Common myeloid progenitor, CD34-positive (primary cell): Measurements from ENCODE around the gene SKA1.

Source experiments
- CTCF ChIA-PET: fragments of 350-600 bp; sonication (Branson Sonifier 250); formaldehyde crosslinking; loops from one replicate; lab custom pipeline; 2021; ENCODE audit warnings: antibody characterized with exemption; lab: Charles Lee
- POLR2A ChIA-PET: fragments of 350-600 bp; sonication (Branson Sonifier 250); formaldehyde crosslinking; loops from one replicate; lab custom pipeline; 2021; ENCODE audit warnings: antibody characterized with exemption; lab: Charles Lee
- DNase-seq, 3 donors: peaks; one replicate each; pipeline versions ENCODE4 v3.0.0 to v3.0.0-alpha.2; 2013
- H3K27ac ChIP-seq, 2 experiments: 1 replicate in 1 of 2; 2 replicates in 1 of 2; pipeline ENCODE4 v1.7.0; 2013; ENCODE audit warnings: inconsistent platforms in 2 of 2, low read length in 2 of 2, mild to moderate bottlenecking in 2 of 2, low read depth in 1 of 2, moderate library complexity in 1 of 2; ENCODE audit not compliant: severe bottlenecking in 2 of 2, insufficient read depth in 1 of 2, poor library complexity in 1 of 2
- H3K27me3 ChIP-seq, 5 experiments: replicated peaks in 2 of 5; 1 replicate in 3 of 5; 2 replicates in 2 of 5; pipeline versions ENCODE4 v1.6.1 to v1.7.0; 2013; ENCODE audit warnings: low read length in 4 of 5, mild to moderate bottlenecking in 2 of 5, moderate library complexity in 2 of 5, inconsistent platforms in 1 of 5; ENCODE audit not compliant: insufficient read depth in 5 of 5, control insufficient read depth in 4 of 5
- H3K36me3 ChIP-seq, 4 experiments: 1 replicate in 2 of 4; 2 replicates in 2 of 4; pipeline versions ENCODE4 v1.6.1 to v1.7.0; 2013; ENCODE audit warnings: low read length in 3 of 4, control low read depth in 1 of 4, mild to moderate bottlenecking in 1 of 4; ENCODE audit not compliant: control insufficient read depth in 4 of 4, insufficient read depth in 4 of 4
- H3K4me1 ChIP-seq, 4 experiments: 1 replicate in 3 of 4; 2 replicates in 1 of 4; pipeline versions ENCODE4 v1.6.1 to v1.7.1; 2013; ENCODE audit warnings: low read length in 3 of 4, mild to moderate bottlenecking in 3 of 4, control low read depth in 1 of 4, inconsistent platforms in 1 of 4, moderate library complexity in 1 of 4; ENCODE audit not compliant: control insufficient read depth in 4 of 4, insufficient read depth in 4 of 4; ENCODE audit errors: control extremely low read depth in 1 of 4
- H3K4me3 ChIP-seq, 7 experiments: 1 replicate in 4 of 7; 2 replicates in 3 of 7; pipeline versions ENCODE4 v1.5.1 to v1.7.0; 2013; ENCODE audit warnings: mild to moderate bottlenecking in 7 of 7, low read length in 6 of 7, moderate library complexity in 6 of 7, inconsistent platforms in 2 of 7, low read depth in 2 of 7, control low read depth in 1 of 7; ENCODE audit not compliant: insufficient read depth in 4 of 7, control insufficient read depth in 1 of 7; ENCODE audit errors: extremely low read depth in 1 of 7
- H3K9me3 ChIP-seq, 5 experiments: 1 replicate in 4 of 5; 2 replicates in 1 of 5; pipeline versions ENCODE4 v1.6.1 to v1.7.1; 2013; ENCODE audit warnings: low read length in 4 of 5, mild to moderate bottlenecking in 2 of 5, inconsistent platforms in 1 of 5, low read depth in 1 of 5, moderate library complexity in 1 of 5; ENCODE audit not compliant: control insufficient read depth in 4 of 5, insufficient read depth in 2 of 5; ENCODE audit errors: control extremely low read depth in 1 of 5
- WGBS: methylation state at CpG from one replicate; pipeline ENCODE4 v1.1.5; 2013; ENCODE audit not compliant: insufficient coverage; 5-methylcytosine and 5-hydroxymethylcytosine counted together

SKA1 gene

GRCh38 chr18:50360611-50361010 is 14.2 kb upstream of the SKA1 start:
- no peak overlapping the region for H3K4me3 ChIP-seq
- peaks cover 0 to 9% (median 3%) of the 10 kb centered on the region in 4 experiments for H3K4me1 ChIP-seq
- peaks cover 0 to 1% (median 0%) of the 10 kb centered on the region in 5 experiments for H3K9me3 ChIP-seq
- no peaks in the 10 kb centered on the region for H3K36me3 ChIP-seq
- ChIA-PET CTCF (no interaction called here), POLR2A (no interaction called here)
- 100% methylated on average over 1 of the region's 2 CpGs for WGBS
- H3K27me3 ChIP-seq = peaks cover 4 to 11% (median 5%) of the 10 kb centered on the region in 5 experiments
- no peak overlapping the region for H3K27ac ChIP-seq
- DNase-seq = no peak

- H3K4me1 ChIP-seq = peaks cover 0 to 5% (median 4%) of the 10 kb centered on the region in 4 experiments
- H3K4me3 ChIP-seq = no peak overlapping the region
- CTCF ChIA-PET = no interaction called here
- H3K27ac ChIP-seq = no peak overlapping the region
- no peaks in the 10 kb centered on the region for H3K36me3 ChIP-seq
- H3K9me3 ChIP-seq = peaks cover 0 to 22% (median 11%) of the 10 kb centered on the region in 5 experiments
- H3K27me3 ChIP-seq = no peaks in the 10 kb centered on the region
- DNase-seq = peak in 2 of 3 donors; percentile 16 to 29
- POLR2A ChIA-PET = no interaction called here
Observed at GRCh38 chr18:50369672-50370071, 5.2 kb upstream of the SKA1 start.

- no peaks in the 10 kb centered on the region for H3K36me3 ChIP-seq
- no peak overlapping the region for H3K27ac ChIP-seq
- peaks cover 0 to 22% (median 11%) of the 10 kb centered on the region in 5 experiments for H3K9me3 ChIP-seq
- H3K4me1 ChIP-seq = peaks cover 4 to 17% (median 8%) of the 10 kb centered on the region in 4 experiments
- H3K4me3 ChIP-seq = no peak overlapping the region
- POLR2A ChIA-PET = no interaction called here
- CTCF ChIA-PET = interaction anchor here (1.3 kb wide), 1 partner anchor 13 kb away, joined by 3 read pairs; no protein-coding TSS in a partner anchor
- peak in 2 of 3 donors; percentile 30 to 52 for DNase-seq
- WGBS = 90% methylated on average over 5 of the region's 5 CpGs
- H3K27me3 ChIP-seq = no peaks in the 10 kb centered on the region
Observed at GRCh38 chr18:50372743-50373142, 2.1 kb upstream of the SKA1 start.

DNA sequence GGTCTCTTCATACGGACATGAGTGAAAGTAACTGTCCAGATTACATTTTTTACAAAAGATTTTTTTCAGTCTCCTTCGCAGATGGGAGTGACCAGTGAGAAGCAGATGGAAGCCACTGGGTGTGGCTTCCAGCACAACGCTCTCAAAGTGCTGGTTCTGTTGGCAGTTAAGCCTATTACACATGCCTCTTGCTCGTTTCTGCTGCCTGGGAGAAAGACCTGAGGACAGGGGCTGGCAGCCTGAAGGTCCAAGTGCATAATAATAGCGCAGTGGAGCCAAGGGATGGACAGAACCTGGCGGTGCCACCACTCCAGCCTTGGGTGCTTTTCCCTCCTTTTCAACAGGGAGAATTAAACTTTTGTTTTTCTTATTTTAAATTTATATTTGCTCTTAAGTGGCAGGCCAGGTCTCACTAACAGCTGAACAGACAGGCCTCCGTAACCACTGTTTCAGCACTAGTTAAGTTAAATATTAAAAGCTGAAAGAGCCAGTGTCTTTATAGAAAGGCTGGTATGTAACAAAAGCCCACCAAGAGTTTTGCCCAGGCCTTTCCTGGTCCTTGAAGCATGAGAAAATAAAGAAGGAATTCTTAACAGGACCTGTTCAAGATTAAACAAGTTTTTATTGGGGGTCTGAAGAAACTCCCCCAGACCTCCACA is 1.2 kb upstream of the SKA1 start:
- H3K9me3 ChIP-seq = peaks cover 0 to 22% (median 11%) of the 10 kb centered on the region in 5 experiments
- peaks cover 4 to 17% (median 8%) of the 10 kb centered on the region in 4 experiments for H3K4me1 ChIP-seq
- H3K27me3 ChIP-seq = no peaks in the 10 kb centered on the region
- 100% methylated on average over 5 of the region's 7 CpGs for WGBS
- POLR2A ChIA-PET = no interaction called here
- H3K36me3 ChIP-seq = no peaks in the 10 kb centered on the region
- no peak for DNase-seq
- CTCF ChIA-PET = interaction anchor here (1.3 kb wide), 1 partner anchor 16 kb away, joined by 9 read pairs; no protein-coding TSS in a partner anchor
- H3K4me3 ChIP-seq = no peak overlapping the region
- H3K27ac ChIP-seq = no peak overlapping the region

- H3K36me3 ChIP-seq = no peaks in the 10 kb centered on the region
- ChIA-PET CTCF (interaction anchor here (0.9 to 1.3 kb wide), 2 partner anchors 14 to 17 kb away, joined by 3 to 9 read pairs; no protein-coding TSS in a partner anchor), POLR2A (no interaction called here)
- DNase-seq = no peak
- peak overlapping the region; percentile 54 to 95 (median 83) for H3K4me3 ChIP-seq
- no peaks in the 10 kb centered on the region for H3K27me3 ChIP-seq
- H3K9me3 ChIP-seq = peaks cover 0 to 19% (median 11%) of the 10 kb centered on the region in 5 experiments
- peaks cover 4 to 17% (median 8%) of the 10 kb centered on the region in 4 experiments for H3K4me1 ChIP-seq
- 87% methylated on average over 5 of the region's 8 CpGs for WGBS
- peak overlapping the region in 1 of 2 experiments; percentile 67 for H3K27ac ChIP-seq
Observed at GRCh38 chr18:50374220-50374752, 560 bp upstream of the SKA1 start.

DNA sequence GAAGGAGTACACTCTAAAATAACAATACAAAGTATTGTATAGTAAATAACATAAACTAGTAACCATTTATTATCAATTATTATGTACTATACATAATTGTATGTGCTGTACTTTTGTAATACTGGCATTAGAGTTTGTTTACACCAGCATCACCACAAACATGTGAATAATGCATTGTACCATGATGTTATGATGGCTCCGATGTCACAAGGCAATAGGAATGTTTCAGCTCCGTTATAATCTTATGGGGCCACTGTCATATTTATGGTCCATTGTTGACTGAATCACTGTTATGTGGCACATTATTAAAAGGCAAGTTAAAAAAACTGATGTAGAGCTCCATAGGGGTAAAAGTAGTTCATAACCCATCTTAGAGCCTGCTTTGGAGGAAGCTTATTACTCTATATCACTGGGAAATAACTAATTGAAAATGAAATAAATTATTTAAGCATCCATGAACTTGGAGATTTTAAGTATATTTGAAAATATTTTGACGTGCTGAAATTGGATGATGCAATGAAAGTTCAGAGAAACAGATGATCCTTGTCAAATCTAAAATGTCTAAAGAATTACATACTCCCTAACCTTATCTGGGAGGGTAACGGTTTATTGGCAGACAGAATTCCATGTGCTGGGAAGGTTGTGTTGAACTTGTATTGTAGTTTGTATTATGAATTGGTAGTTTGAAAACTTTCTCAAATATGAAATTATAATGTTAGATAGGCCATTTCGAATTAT is 2.4 kb downstream of the SKA1 start:
- POLR2A ChIA-PET = no interaction called here
- CTCF ChIA-PET = interaction anchor here (1.2 to 2.9 kb wide), 2 partner anchors 14 to 105 kb away, joined by 3 to 9 read pairs; no protein-coding TSS in a partner anchor
- WGBS = 100% methylated on average over 2 of the region's 5 CpGs
- Histone ChIP-seq H3K36me3 (no peaks in the 10 kb centered on the region), H3K4me3 (no peak overlapping the region), H3K27ac (no peak overlapping the region), H3K4me1 (peaks cover 4 to 17% (median 8%) of the 10 kb centered on the region in 4 experiments), H3K9me3 (peaks cover 0 to 5% (median 3%) of the 10 kb centered on the region in 5 experiments), H3K27me3 (no peaks in the 10 kb centered on the region)
- DNase-seq = no peak
